Measurements from ENCODE around the gene ARHGAP12.
A peak's percentile ranks its signal among the peaks of the same experiment; 100 is the strongest.

The ARHGAP12 gene

DNA sequence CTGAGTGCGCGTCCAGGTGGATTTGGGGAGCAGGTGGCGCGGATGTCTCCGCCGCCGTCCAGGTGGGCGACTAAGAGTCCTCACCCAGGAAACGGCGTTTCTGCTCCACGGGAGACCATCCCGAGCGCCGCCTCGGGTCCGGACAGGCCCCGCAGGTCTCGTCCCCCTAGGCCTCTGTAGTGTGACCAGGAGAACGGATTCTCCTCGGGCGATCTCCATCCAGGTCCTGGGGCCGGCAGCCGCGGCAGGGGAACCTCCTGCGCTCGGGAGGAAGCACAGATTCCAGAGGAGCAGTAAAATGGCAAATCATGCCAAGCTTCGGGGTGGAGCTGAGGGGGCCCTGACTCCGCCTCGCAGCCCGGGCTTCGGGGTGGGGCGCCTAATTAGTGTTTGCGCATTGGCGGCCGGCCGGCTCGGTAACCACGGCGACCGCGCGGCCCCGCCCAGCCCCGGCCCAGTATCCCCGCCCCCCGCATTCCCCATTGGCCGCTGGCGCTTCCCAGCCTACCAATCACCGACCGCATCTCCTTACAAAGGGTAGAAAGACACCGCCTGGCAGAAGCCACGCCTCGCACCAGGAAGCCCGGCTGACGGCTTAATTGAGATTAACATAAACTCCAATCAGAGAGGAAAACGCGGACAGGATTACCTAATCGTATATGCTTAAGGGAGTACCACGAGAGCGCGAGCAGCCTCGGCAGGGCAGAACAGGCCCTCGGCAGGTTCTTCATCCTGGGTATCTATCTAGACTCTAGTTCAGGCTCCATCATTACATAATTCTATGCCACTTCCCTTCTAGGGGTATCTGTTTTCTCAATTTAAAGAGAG, 168.6 kb downstream of the ARHGAP12 start:
- DNase-seq: peak; percentile 97

DNA sequence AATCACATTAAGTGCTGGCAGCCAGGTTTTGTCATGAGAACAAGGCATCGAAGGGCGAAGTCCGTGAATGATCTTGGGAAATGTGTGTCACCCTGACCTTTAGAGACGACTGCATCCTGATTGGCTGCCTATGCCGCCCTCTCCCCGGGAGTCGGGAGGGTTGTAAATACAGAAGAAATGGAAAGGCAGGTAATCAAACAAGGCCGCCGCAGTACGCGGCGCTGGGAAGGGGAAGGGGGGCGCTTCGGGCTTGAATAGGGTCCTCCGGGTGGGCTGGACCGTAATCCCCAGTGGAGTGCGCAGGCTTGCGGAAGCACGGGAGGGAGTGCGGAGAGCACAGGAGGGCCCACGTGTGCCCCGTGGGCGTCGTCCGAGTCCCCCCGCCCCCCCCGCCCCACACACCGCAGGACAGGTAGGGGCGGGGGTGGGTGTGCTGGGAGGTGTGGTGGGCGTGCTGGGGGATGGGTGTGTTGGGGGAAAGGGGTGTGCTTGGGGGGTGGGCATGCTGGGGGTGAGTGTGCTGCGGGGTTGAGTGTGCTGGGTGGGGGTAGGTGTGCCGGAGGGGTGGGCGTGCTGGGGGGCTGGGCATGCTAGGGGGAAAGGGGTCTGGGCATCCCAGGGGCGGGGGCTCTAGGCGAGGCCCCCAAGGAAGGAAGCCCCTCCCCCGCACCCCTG, 169.4 kb downstream of the ARHGAP12 start:
- DNase-seq: peak; percentile 66

DNA sequence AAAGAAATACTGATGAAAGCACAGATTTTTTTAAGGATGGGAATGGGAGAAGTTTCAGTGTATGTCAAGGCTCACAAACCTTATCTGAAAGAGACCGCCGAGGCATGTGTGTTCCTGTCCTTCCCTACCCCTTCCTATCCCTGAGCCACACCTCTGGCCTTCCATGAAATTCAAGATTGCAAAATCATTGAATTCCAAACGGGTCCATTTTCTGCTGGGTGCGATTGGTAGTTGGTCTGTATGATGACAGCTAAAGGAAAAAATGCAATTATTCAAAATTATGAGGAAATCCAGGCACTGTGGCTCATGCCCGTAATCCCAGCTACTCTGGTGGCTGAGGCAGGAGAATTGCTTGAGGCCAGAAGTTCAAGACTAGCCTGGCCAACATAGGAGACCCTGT, 170.1 kb downstream of the ARHGAP12 start:
- DNase-seq: no peak

DNA sequence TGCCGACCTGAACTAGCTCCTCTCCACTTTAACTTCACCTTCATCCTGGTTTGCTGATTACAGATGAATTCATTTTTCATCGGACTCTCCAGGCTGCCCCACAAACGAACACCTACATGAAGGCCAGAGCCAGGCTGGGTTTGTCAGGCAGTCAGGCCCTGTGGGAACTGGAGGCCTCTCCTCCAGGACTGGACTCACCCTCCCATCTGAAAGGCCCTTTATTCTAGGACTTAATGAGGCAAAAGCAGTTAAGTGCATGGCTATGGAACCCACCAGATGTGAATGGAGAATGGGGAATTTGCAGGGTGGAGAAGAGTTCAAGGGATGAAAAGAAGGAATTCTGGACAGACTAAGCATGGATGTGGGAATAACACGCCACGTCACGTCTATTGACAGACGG, 170.8 kb downstream of the ARHGAP12 start:
- DNase-seq: no peak

DNA sequence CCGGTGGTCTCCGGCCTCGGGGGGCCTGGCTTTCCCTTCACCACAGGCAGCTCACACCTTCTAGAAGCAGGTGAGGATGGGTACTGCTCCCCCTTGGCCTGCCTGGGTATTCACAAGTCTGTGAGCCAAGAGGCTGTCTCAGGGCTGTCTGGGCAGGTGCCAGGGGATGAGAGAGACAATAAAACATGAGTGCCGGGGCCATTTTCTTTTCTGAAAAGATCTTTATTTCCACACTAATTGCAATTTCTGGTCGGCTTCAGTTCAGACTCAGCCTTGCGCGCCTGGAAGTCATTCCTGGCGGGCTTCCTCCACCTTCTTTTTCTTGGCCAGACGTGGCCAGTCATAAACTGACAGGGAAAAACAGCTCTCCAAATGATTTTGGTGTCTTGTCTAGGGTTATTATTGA, 171.2 kb downstream of the ARHGAP12 start:
- no peak for DNase-seq

DNA sequence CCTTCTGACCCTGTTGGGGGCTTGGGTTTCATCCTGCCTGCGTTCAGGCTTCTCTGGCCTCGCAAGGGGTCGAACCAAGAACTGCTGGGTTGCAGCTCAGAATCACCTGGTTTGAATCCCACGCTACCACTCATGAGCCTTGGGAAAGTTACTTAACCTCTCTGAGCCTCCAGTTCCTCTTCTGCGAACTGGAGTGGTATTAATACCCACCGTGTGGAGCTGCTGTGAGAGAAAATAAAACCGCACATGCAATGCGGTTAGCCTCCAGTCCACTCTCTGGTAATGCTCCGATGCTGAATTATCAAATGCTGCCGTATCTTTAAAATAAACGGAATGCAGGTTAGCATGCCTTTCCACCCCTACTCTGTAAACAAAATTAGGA, 171.9 kb downstream of the ARHGAP12 start:
- no peak for DNase-seq

DNA sequence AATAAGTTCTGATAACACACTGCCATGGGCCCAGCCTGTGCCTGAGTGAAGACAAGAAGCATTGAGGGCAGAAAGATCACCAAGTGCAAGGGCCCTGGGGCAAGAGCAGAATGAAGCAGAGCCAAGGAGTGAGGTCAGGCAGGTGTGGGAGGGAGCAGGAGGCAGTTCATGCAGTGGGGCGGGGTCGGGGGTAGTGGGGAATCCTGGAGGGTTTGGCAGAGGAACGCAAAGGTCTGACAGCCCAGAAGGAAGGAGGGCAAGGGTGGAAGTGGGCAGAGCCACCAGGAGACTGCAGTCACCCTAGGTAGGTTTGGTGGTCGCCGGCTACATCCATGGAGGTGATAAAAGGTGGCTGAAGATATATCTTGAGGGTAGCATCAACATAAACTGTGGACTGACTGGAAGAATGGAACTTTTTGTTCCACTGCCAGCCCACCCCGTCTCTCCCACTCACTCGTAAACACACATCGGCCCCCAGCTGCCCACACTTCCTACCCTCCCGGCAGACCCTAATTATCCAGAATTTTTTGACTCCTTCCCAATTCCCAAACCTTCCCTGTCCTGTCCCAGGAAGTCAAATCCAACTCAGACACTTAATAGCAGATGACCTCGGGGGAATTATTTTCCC, 172.4 kb downstream of the ARHGAP12 start:
- no peak for DNase-seq
